Mesendoderm (in vitro differentiated cells): Measurements from ENCODE around the gene GTPBP3.

Experiments
- DNase-seq: peaks from one replicate; pipeline ENCODE4 v3.0.0; 2013
- H2AK5ac ChIP-seq: 2 replicates; pipeline ENCODE4 v1.6.1; 2013; ENCODE audit warnings: low read length, inconsistent platforms
- H2BK120ac ChIP-seq: 2 replicates; pipeline ENCODE4 v1.6.1; 2013; ENCODE audit warnings: low read depth, mild to moderate bottlenecking, low read length, moderate library complexity, mixed read lengths
- H2BK15ac ChIP-seq: replicated peaks from 2 replicates; pipeline ENCODE4 v1.6.1; 2013; ENCODE audit warnings: low read depth, mild to moderate bottlenecking, moderate library complexity
- H2BK5ac ChIP-seq: 2 replicates; pipeline ENCODE4 v1.6.1; 2013; ENCODE audit warnings: low read length, inconsistent platforms
- H3K18ac ChIP-seq: 2 replicates; pipeline ENCODE4 v1.6.1; 2013; ENCODE audit warnings: mild to moderate bottlenecking, low read length, mixed read lengths
- H3K23ac ChIP-seq: one replicate; pipeline ENCODE4 v1.6.1; 2013; ENCODE audit warnings: low read length
- H3K27ac ChIP-seq: 2 replicates; pipeline ENCODE4 v1.5.1; 2013; ENCODE audit warnings: low read depth, mild to moderate bottlenecking, inconsistent platforms, low read length, moderate library complexity
- H3K27me3 ChIP-seq: 2 replicates; pipeline ENCODE4 v1.6.1; 2013; ENCODE audit warnings: low read length, control low read depth, mild to moderate bottlenecking, inconsistent platforms; ENCODE audit not compliant: insufficient read depth, poor library complexity
- H3K36me3 ChIP-seq: 2 replicates; pipeline ENCODE4 v1.6.1; 2013; ENCODE audit warnings: low read length, inconsistent platforms; ENCODE audit not compliant: control insufficient read depth, insufficient read depth
- H3K4ac ChIP-seq: one replicate; pipeline ENCODE4 v1.6.1; 2013; ENCODE audit warnings: low read depth, mild to moderate bottlenecking, low read length, moderate library complexity
- H3K4me1 ChIP-seq: 2 replicates; pipeline ENCODE4 v1.6.1; 2013; ENCODE audit warnings: low read depth, low read length, inconsistent platforms; ENCODE audit not compliant: control insufficient read depth
- H3K4me2 ChIP-seq: 2 replicates; pipeline ENCODE4 v1.6.1; 2013; ENCODE audit warnings: low read length
- H3K4me3 ChIP-seq: 2 replicates; pipeline ENCODE4 v1.5.1; 2013; ENCODE audit warnings: mild to moderate bottlenecking, low read length
- H3K56ac ChIP-seq: one replicate; pipeline ENCODE4 v1.6.1; 2013; ENCODE audit warnings: low read length
- H3K79me1 ChIP-seq: 2 replicates; pipeline ENCODE4 v1.6.1; 2013; ENCODE audit warnings: low read length, inconsistent platforms
- H3K79me2 ChIP-seq: 2 replicates; pipeline ENCODE4 v1.6.1; 2013; ENCODE audit warnings: mild to moderate bottlenecking, low read length; ENCODE audit not compliant: control insufficient read depth, insufficient read depth
- H3K9ac ChIP-seq: 2 replicates; pipeline ENCODE4 v1.6.1; 2013; ENCODE audit warnings: low read length, inconsistent platforms
- H4K5ac ChIP-seq: one replicate; pipeline ENCODE4 v1.6.1; 2013; ENCODE audit warnings: low read length
- H4K8ac ChIP-seq: one replicate; pipeline ENCODE4 v1.6.1; 2013; ENCODE audit warnings: low read depth, mild to moderate bottlenecking, control low read depth, low read length, moderate library complexity
- WGBS: extraction: QIAGEN DNeasy Blood & Tissue Kit; methylation state at CpG from one replicate; pipeline ENCODE4 v1.1.7; 2013; ENCODE audit warnings: low lambda C conversion rate, missing lambda C conversion rate; ENCODE audit not compliant: insufficient coverage; ENCODE audit errors: extremely low coverage; 5-methylcytosine and 5-hydroxymethylcytosine counted together

The GTPBP3 gene

DNA sequence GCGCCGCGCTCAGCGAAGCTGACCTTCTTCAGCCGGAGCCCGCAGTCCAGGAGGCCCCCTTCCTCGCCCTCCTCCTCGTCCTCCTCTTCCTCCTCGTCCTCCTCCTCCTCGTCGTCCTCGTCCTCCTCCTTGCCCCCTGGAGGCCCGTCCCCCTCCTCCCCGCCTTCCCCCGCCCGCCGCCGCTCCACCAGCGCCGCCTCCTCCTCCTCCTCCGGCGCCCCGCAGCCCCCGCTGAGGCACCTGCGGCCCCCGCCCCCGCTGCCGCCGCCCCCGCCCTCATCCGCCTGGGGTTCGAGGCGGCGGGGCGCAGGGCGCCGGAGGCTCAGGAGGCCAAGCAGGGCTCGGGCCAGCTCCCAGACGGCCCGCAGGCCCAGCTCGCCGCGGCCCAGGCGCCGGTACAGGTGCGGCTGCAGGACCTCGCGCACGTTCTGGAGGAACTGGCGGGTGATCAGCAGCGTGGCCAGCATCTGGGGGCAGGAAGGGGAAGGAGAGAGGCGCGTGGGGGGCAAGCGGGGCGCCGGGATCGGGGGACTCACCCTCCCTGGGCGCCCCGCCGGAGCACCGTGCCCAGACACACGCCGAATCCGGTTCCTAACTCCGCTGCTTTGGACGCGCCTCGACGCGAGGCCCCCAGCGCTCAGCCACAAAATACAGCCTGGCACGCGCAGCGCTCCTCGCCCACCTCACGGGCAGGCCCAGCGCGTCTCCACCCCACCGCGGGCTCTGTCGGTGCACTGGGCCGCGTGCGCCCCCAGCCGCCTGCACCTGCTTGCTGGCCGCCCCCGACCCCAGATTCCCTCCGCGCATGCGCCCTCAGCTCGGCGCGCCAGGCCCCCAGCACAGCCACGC lies 8.6 kb upstream of the GTPBP3 start:
- no peaks in the 10 kb centered on the region for H3K27me3 ChIP-seq
- H3K9ac ChIP-seq = peak overlapping the region; percentile 76
- H2AK5ac ChIP-seq = no peak overlapping the region
- no peak overlapping the region for H4K5ac ChIP-seq
- H3K23ac ChIP-seq = peak overlapping the region; percentile 66
- no peak overlapping the region for H2BK15ac ChIP-seq
- peak overlapping the region; percentile 41 for H3K4ac ChIP-seq
- H3K4me3 ChIP-seq = peak overlapping the region; percentile 55
- H4K8ac ChIP-seq = no peak overlapping the region
- no peaks in the 10 kb centered on the region for H3K79me2 ChIP-seq
- H3K4me2 ChIP-seq = peak overlapping the region; percentile 70
- peak overlapping the region; percentile 82 for H3K56ac ChIP-seq
- no CpG with 5 or more reads among the region's 94 CpGs for WGBS
- H2BK5ac ChIP-seq = no peak overlapping the region
- peak overlapping the region; percentile 5 for H2BK120ac ChIP-seq
- peak overlapping the region; percentile 86 for H3K27ac ChIP-seq
- no peaks in the 10 kb centered on the region for H3K79me1 ChIP-seq
- H3K18ac ChIP-seq = peak overlapping the region; percentile 89
- H3K36me3 ChIP-seq = no peaks in the 10 kb centered on the region
- no peaks in the 10 kb centered on the region for H3K4me1 ChIP-seq
- no peak for DNase-seq

DNA sequence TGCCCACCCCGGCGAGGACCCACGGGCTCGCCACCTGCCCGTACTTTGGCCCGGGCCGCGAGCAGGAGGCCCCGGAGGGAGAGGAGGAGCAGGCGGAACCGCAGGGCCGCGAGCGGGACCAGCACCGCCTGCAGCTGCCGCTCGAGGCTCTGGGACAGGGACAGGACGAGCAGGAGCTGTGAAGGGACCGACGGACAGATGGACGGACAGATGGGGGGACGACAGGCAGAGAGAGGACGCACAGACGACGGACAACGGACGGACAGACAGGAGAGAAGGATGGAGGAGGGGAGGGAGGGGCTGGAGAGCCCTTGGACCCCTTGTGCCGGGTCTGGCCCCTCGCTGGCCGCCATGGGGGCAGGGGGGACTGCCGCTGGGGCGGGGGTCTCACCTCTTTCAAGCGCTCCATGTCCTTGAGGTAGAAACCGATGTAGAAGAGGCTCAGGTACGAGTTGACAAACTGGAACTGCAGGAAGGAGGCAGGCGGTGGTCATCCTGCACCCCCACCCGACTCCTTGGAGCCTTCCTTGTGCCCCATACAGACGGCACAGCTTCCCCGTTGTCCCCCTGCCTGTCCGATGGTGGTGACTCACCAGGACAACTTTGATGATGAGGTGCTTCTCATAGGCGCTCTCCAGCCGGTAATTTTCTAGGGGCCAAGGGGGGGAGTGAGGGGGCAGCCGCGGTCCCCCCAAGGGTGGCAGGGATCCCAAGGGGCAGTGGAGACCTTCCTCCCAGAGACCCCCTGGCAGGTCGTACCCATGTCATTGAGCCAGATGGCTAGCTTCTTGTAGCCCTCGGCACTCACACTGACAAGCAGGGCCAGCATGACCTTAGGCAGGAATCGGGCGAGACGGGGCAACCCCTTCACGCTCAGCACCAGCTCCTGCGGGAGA lies 7.7 kb upstream of the GTPBP3 start:
- no peak overlapping the region for H3K4me3 ChIP-seq
- H3K79me1 ChIP-seq = no peaks in the 10 kb centered on the region
- H2AK5ac ChIP-seq = no peak overlapping the region
- peak overlapping the region; percentile 60 for H3K56ac ChIP-seq
- no CpG with 5 or more reads among the region's 51 CpGs for WGBS
- no peak overlapping the region for H4K5ac ChIP-seq
- H3K27ac ChIP-seq = no peak overlapping the region
- no peak overlapping the region for H3K4ac ChIP-seq
- DNase-seq = no peak
- no peak overlapping the region for H3K4me2 ChIP-seq
- no peaks in the 10 kb centered on the region for H3K4me1 ChIP-seq
- no peak overlapping the region for H4K8ac ChIP-seq
- no peaks in the 10 kb centered on the region for H3K27me3 ChIP-seq
- H3K23ac ChIP-seq = peak overlapping the region; percentile 66
- no peak overlapping the region for H2BK120ac ChIP-seq
- no peak overlapping the region for H2BK5ac ChIP-seq
- no peaks in the 10 kb centered on the region for H3K79me2 ChIP-seq
- no peak overlapping the region for H2BK15ac ChIP-seq
- no peaks in the 10 kb centered on the region for H3K36me3 ChIP-seq
- H3K18ac ChIP-seq = no peak overlapping the region
- H3K9ac ChIP-seq = no peak overlapping the region

DNA sequence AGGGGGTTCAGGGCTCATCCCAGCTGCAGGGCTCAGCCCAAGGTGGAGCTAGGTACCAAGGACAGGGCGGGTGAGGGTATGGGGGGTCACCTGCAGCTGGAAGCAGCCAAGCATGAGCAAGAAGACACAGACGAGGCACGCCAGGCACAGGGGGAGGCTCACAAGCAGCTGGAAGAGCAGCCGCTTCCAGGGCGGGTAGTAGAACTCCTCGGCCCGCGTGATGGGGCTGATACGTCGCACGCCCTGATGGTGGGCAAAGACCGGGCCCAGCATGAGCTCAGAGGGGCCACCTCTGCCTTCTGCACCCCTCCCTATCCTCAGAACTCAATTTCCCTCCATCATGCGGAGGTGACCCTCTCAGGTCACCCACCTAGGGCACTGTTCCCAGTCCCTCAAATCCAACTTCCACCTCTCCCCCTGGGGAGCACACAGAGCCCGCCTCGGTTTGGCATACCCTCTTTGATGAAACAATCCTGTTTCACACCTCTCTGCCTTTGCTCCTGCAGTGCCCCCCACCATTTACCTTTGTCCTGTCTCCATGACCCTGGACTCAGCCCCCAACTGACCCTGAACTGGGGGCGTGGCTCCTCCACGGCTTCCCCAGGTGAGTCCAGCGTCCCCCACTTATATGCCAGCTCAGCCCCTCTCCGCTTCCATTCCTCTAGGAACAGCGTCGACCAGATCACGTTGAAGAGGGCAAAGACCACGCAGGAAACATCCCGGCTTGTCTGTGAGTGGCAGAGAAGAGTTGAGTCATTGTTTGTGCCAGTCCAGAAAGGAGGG lies 6.9 kb upstream of the GTPBP3 start:
- peak overlapping the region; percentile 7 for H3K56ac ChIP-seq
- no peak overlapping the region for H2BK5ac ChIP-seq
- H3K4me1 ChIP-seq = no peaks in the 10 kb centered on the region
- no peak overlapping the region for H3K27ac ChIP-seq
- H2AK5ac ChIP-seq = no peak overlapping the region
- no peaks in the 10 kb centered on the region for H3K36me3 ChIP-seq
- no peak overlapping the region for H4K8ac ChIP-seq
- H3K27me3 ChIP-seq = no peaks in the 10 kb centered on the region
- no peak overlapping the region for H3K4me3 ChIP-seq
- no peak overlapping the region for H3K23ac ChIP-seq
- no CpG with 5 or more reads among the region's 24 CpGs for WGBS
- H3K79me1 ChIP-seq = no peaks in the 10 kb centered on the region
- H3K18ac ChIP-seq = no peak overlapping the region
- DNase-seq = no peak
- no peaks in the 10 kb centered on the region for H3K79me2 ChIP-seq
- H2BK120ac ChIP-seq = no peak overlapping the region
- no peak overlapping the region for H3K4me2 ChIP-seq
- H3K4ac ChIP-seq = no peak overlapping the region
- no peak overlapping the region for H4K5ac ChIP-seq
- no peak overlapping the region for H3K9ac ChIP-seq
- no peak overlapping the region for H2BK15ac ChIP-seq

DNA sequence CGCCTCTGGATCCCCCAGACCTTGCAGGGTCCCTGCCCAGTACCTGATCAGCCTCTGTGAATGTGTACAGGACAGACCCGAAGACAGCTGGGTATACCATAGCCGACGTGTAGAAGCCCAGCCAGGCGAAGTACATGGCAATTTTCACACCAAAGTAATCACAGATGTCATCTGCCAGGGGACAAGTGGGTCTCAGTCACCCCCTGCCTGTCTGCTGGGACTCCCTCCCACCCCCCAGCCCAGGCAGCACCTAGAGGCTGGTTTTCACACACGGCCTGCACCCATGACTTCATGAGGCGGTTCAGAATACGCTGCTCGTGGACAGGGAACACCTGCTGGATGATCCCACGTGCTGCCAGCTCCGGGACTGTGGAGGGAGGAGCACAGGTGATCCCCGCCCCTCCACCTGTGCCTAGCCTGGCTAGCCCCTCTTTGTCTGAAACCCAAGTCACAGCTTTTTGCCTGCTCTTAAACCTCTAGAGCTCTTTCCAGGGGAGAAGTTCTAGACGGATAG lies 6.3 kb upstream of the GTPBP3 start:
- no peak overlapping the region for H4K8ac ChIP-seq
- no peak overlapping the region for H3K9ac ChIP-seq
- no peaks in the 10 kb centered on the region for H3K4me1 ChIP-seq
- no peak for DNase-seq
- H3K56ac ChIP-seq = no peak overlapping the region
- H2BK15ac ChIP-seq = no peak overlapping the region
- H3K18ac ChIP-seq = no peak overlapping the region
- no peak overlapping the region for H3K27ac ChIP-seq
- H3K79me2 ChIP-seq = no peaks in the 10 kb centered on the region
- H3K79me1 ChIP-seq = no peaks in the 10 kb centered on the region
- H2AK5ac ChIP-seq = no peak overlapping the region
- no peaks in the 10 kb centered on the region for H3K27me3 ChIP-seq
- no peak overlapping the region for H2BK120ac ChIP-seq
- no peak overlapping the region for H3K4me3 ChIP-seq
- no peak overlapping the region for H2BK5ac ChIP-seq
- H3K36me3 ChIP-seq = no peaks in the 10 kb centered on the region
- no CpG with 5 or more reads among the region's 13 CpGs for WGBS
- H3K23ac ChIP-seq = no peak overlapping the region
- no peak overlapping the region for H3K4ac ChIP-seq
- H3K4me2 ChIP-seq = no peak overlapping the region
- H4K5ac ChIP-seq = no peak overlapping the region

DNA sequence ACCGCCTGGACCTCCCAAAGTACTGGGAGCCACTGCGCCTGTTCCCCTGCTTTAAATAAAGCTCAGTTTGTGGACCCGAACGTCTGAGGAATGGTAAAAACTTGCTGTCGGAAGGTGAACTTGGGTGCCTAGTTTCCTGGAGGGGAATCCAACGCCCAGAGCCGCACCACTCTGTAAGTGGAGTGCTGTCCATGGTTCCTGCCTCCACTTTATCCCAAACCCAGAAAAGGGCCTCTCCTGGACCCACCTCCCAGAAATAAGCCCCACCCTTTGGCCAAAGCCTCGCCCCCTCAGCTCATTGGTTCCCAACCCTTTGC lies 5.0 kb upstream of the GTPBP3 start:
- no peak overlapping the region for H4K5ac ChIP-seq
- DNase-seq = no peak
- H3K4me2 ChIP-seq = no peak overlapping the region
- no peak overlapping the region for H3K4ac ChIP-seq
- no peak overlapping the region for H3K9ac ChIP-seq
- H3K4me3 ChIP-seq = no peak overlapping the region
- no peak overlapping the region for H2AK5ac ChIP-seq
- no peak overlapping the region for H2BK5ac ChIP-seq
- H2BK15ac ChIP-seq = no peak overlapping the region
- H3K23ac ChIP-seq = no peak overlapping the region
- no peak overlapping the region for H4K8ac ChIP-seq
- H3K18ac ChIP-seq = no peak overlapping the region
- no peak overlapping the region for H3K27ac ChIP-seq
- no peaks in the 10 kb centered on the region for H3K36me3 ChIP-seq
- H3K4me1 ChIP-seq = no peaks in the 10 kb centered on the region
- H2BK120ac ChIP-seq = no peak overlapping the region
- no peaks in the 10 kb centered on the region for H3K27me3 ChIP-seq
- H3K79me2 ChIP-seq = no peaks in the 10 kb centered on the region
- no peak overlapping the region for H3K56ac ChIP-seq
- WGBS = no CpG with 5 or more reads among the region's 8 CpGs
- no peaks in the 10 kb centered on the region for H3K79me1 ChIP-seq
